Renal pelvis (tissue), 4 donors: ENCODE data around the gene POLG2. TPM values are rescaled to one million over a fixed set of nuclear protein-coding genes. Genes with fewer than 3 reads are reported as not detected.
A peak's percentile ranks its signal among the peaks of the same experiment; 100 is the strongest.
"Not testable (repeated sequence)": the region's sequence is repeated elsewhere in the genome, so short reads cannot be mapped to it uniquely, and the experiment has no call there.

ENCODE experiments used
- DNase-seq: peaks from one replicate; pipeline ENCODE4 v3.0.0-alpha.2; 2013
- polyA plus RNA-seq, 3 donors: library from polyadenylated mRNA; unstranded; fragments of 120-200 nt; gene quantifications; one replicate each; pipeline ENCODE4 v1.2.1, GENCODE V29; 2013; ENCODE audit not compliant: insufficient read length in 3 of 3

The POLG2 gene
- polyA plus RNA-seq, 3 donors = 22.9 to 46.5 (median 43.3) TPM

DNA sequence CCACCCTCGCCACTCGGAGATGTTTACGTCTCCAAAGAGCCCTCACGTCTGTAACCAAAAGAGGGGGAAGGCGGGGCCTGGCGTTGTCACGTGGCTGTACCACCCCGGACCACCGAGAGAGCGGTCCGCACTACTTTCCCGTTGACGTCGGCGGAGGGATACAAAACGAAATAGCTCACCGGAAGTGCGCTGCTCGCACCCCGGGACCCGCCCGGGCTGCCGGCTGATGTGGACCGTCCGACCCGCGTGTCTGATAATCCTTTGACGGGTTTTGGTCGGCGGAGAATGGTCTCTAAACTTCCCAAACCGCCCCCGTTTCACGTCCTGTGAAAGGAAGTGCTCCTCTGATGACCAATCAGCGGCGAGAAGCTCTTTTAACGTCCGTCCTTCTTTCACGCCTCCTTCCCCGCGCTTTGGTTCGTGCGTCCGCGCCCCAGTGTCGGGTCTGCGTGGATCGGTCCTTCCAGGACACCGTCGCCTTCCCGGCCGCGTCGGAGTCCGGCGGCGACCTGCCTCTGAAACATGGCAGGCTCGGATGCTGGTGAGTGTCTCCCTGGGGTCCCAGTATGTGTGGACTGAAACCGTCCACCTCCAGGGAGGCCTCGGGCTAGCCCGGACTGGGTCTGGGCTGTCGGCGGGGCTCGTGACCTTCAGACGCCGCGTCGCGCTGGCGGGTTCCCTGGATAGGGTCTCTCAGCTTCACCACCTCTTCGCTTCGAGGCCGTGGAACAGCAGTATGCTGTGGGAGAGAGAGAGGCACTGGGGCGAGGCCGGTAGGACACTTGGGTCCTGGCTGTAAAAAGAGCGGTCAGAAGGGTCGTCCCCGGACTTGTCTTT, 9.9 kb upstream of the POLG2 start, which contains the start of gene CEP95:
Gene CEP95, plus strand, starts transcription at position 402 of the 837 bp plus-strand sequence. Its CDS starts 121 bp downstream, at position 523.
- DNase-seq = peak; percentile 97

DNA sequence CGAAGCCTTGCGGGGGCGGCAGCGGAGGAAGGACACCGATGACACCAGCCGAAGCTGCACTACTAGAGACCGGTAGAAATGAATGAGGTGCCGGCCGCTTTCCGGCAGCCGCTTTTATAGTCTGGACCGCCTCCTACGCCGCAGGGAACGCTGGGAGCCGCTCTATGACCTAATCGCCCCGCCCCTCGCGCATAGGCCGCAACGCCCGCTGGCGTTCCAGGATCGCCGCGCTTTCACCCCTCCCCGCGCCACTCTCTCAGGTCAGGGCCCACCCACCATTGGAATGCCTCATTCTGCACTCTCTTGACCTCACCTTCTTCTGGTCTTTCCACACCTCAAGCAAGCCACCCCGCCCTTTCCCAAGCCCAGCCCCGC, 9.3 kb upstream of the POLG2 start, which contains the start of gene DDX5:
Gene DDX5, minus strand, starts transcription at position 89 of the 375 bp plus-strand sequence. CDS start 170 bp downstream, outside the sequence.
- peak; percentile 96 for DNase-seq

DNA sequence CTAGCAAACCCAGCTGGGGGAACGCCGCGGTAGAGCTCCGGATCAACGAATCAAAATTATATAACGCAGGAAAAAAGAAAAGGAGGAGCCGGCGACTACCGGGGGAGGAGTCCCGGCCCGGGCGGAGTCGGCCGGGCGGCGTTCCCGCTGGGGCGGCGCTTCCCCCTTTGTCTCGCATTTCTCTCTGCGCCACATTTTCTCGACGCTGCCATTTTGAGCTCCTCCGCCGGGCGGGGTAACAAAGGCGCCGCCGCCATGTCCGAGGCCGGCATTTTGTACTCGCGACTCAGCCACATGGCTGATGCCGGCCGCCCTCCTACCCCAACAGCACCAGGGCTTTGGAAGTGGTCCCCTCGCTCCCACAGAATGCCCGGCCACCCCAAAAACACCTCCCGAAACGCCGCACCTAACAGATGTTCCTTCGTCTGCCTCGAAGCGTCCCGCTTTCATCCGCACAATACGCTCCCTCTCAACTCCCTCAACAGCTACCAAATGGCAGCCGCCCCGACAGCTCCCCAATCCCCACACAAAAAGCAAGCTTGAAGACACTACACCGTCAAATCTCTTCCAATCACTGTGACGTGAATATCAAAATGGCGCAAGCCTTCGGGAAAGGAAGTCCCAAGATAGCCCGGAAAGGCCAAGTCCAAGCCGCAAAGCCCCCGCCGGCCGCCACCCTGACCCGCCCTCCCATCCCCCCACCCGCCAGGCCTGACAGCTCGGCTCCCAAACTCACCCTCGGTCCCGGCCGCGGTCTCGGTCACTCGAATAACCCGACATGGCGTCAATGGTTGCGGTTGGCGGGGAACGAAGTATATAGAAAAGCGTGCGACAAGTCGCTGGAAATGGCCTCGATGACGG, 8.7 kb upstream of the POLG2 start:
- peak; percentile 94 for DNase-seq

DNA sequence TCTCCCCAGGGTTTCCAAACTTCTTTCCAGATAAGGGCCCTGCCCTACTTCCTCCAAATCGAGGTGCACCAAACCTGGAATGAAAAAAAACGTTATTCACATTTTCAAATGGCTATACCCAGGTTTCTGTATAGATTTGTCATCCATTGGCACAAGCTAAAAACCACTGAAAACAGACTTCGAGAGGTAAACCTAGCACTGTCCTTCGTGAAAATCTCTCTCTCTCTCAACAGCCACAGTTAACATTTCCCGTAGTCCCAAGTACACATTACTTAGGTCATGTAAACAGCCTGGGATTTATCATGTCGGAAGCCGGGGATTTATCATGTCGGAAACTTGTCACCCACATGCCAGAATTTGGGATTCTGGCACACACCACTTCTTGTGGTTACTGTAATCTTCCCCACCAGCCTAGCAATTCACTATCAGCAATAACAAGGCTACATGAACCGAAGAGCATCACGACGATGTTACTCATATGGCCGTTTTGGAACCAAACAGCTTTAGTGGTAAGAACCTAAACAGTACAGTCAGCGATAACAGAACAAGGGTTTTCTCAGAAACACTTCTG, 8.0 kb upstream of the POLG2 start:
- peak; percentile 42 for DNase-seq

DNA sequence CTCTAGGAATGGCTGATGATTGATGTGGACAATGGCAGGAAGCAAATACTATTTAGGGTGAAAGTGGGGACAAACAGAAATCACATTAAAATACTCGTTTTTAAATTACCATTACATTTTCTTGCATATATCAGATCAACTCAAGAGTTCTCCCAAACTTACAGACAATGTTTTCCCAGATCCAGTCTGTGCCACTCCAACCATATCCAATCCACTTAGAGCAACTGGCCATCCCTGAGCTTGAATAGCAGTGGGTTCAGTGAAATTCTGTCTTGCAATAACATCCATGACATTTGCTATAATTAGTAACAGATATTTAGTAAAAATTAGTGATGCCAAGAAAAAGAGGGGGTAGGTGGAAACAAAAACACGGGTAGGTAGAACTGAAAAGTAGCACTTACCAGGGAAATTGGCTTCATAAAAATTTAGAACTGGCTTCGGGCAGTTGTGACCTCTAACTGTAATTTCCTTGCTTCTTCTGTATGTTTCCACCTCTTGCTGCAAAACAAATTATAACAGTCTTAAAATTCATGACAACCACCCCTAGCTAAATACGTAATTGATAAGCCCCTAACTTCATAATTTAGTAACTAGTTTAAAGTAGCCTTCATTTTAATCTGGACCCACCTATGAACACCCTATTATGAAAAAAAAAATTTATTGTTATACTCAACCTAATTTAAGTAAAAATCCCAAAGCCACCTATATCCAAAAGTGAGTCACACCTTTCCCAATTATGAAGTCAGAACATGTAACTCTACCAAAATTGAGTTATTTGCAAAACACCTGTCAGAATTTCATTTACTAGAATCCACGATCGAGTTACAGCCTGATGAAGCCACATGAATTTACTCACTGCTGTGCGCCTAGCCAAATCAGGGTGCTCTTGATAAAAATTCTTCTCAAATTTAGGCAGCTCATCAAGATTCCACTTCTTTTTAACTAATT, 7.2 kb upstream of the POLG2 start:
- DNase-seq = no peak

DNA sequence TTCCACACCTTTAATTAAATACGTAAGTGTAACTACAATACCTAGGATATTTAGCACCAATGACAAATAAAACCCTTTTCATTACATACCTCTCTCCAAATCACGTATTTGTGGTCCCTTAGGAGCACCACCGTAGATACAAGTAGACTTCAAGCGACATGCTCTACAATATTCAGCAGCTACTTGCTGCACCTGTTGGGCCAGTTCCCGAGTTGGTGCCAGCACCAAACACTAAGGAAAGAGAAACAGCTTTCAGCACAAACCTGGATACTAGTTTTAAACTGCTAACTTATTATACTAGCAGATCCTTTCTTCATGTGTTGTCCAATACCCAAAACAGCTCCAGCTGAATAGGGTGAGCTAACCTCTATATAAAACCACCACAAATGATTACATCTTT, 6.5 kb upstream of the POLG2 start:
- no peak for DNase-seq

DNA sequence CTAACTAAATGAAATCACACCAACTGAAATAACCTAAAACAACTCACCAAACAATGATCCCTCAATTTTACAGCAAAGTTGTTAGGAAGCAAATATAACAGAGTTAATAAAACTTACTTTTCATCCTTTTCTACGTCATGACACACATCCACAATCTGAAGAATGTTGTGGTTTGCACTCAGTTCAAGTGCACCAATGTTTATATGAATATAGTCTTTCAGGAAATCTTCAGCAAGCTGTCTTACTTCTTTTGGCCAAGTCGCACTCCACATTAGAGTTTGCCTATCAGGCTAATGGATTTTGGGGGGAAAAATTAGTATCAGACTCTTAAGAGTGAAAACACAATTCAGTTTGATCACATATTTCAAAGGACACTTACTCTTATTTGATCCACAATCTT, 6.0 kb upstream of the POLG2 start:
- no peak for DNase-seq

DNA sequence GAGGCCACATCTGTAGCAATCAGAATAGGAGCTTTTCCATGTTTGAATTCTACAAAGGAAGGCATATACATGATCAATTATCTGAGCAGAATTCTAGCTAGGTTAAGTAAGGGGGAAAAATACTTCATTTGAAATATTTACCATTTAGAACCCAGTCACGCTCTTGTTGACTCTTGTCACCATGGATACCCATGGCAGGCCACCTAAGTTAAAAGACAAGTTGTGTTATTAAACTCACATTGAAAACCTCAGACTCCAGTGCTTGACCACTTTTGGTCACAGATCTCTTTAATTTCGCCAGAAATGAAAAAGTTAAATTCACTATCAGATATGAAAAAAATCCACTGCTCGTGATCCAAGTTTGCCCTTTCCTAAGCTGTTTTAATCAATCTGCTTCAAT, 5.2 kb upstream of the POLG2 start:
- DNase-seq = no peak

DNA sequence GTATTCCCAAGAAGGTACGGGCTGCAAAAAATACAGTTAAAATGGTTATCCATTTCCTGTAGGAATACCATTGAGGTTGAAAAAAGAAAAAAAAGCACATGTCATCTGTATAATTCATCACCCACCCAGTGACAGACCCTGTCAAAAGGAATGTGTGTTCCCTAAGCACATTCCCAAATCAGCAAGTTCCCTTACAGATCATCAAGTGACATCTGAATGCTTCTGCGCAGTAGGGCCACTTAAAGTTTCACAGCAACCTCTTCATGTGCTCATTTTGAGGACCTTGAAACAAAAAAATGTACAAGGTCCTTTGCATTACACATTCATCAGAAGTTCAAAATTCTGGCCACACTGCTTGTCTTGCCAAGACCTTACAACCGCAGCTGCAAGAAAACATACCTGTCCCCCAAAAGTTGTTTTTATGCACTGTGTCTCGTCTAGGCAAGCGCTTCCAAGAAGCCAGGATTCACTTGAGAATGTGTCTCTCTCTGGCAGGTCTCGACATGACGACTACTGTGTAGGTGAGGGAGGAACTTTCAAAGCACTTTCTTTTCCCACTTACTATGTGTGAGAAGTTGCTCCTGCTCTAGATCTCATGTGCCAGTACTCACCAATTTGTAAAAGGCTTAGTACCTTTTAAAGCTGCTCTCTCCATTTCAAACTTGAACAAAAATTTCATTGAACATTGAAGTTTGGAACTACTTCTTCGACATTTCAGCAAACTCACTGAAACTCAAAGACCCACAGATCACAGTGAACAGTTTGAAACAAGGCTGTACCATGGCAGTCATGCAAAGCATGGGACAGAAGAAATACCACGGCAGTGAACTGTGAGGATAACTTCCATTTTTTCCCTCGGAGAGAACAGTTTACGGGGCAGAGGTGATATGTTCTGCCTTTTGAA, 4.3 kb upstream of the POLG2 start:
- no peak for DNase-seq

DNA sequence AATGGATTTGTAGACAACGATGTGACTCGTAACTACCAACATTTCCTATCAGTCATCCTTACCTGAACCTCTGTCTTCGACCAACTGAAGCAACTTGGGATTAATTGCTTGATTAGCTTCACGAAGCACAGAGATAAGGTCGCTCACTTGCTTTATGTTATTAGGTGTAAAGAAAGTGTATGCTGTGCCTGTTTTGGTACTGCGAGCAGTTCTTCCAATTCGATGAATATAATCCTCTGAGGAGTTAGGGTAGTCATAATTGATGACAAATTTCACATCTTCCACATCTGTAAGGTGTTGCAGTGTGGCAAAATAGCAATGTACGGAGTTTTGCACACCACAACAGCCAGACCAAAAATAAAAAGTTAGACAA, 3.6 kb upstream of the POLG2 start:
- no peak for DNase-seq

DNA sequence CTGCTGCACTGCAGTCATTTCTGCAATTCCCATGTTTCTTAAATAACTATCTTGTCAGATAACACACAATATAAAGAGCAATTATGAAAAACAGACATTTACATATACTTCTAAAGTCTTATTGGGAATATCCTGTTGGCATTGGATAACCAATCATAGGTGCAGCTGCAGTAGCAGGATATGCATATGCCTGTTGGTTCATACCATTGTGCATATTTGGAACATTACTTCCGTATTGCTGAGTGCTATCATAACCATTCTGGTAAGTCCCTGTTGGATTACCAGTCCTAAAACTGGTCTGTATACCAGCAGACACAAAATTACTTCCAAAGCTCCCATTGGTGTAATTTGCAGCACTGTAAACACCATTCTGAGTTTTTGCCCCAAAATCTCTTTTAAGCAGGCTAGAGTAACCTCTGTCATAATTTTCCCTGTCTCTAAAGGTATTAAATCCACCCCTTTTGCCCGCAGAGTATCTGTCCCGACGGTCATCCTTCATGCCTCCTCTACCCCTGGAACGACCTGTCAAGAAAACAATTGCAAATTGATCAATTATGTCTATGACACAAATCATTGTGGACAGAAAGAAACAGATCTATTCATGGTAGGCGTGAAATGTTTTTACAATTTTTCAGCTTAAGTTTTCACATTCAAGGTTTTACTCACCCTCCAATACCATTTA, 3.1 kb upstream of the POLG2 start:
- DNase-seq = no peak

DNA sequence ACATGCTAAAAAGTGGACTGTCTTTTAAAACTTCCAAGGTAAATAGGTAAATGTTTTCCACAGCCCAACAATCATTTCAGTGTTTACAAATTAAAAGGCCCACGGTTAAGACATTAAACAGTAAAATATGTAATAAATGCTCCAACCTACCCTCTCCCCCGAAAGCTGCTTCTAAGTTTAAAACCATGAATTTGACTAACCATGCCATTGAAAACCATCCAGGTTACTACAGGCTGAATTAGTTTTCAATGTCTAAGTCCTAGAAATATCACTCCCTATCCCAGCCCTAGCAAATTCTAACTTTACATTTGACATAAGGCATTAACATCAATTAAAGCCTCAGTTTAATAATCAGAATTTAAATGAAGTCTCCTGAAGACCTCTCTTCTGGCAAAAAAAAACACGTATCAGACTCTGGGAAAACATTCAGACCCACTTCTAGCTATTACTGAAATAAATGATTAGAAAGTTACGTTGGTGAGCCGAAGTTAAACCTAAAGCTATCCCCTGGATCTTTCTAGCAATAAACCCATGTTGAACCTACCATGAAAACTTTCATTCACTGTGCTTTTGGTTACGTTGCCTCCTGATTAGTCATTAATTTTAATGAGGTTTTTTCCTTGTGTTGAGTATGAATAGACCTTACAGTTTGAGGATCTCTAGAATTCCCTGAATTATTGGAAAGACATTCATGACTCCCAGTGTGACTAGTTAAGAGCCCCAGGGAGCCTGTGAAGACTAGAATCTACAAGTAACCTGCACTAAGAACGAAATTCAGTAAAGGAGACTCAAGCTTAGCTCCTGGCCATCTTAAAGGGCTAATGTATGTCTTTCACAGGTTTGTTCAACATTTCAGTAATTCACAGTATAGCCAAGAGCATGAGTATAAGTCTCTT, 1.7 kb upstream of the POLG2 start:
- no peak for DNase-seq

DNA sequence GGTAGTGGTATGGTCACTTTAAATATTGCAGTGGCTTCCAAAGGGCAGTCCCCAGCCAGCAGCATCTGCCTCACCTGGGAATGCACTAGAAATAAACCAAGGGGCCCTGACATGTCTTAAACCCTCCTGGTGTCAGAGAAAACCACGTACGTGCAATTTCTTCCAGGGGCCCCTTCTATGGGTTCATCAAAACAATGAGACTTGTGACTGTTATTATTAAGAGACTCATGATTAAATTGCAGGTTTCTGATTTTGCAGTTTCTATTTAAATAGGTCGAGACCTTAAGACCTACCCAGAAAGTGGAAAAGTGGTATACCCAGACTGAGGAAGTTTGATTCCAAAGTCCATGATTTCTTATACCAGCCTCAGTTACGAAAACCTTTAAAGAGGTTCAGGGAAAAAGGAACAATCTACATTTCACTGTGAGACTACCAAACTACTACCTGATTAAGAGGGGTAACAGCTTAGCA, 746 bp upstream of the POLG2 start:
- no peak for DNase-seq

DNA sequence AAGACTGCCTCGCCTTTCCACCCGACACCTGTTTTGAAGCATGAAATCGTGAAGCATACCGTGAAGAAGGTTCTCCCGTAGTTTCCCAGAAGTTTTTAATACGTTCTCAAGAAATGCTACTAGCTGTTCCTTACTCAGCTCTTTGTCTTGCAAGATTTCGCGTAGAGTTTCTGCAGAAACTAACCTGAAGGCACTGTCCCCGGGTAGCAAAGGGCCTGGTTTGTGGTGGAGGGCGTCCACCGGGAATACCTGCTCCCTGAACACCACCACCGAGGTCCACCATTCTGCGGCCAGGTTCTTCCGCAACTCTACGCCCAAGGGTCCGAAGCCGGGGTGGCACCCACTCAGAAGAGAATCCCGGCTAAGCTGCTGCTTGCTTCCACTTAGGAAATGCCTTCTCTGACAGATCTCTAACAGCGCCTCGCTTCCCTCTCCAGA, 487 bp downstream of the POLG2 start:
- DNase-seq = no peak

DNA sequence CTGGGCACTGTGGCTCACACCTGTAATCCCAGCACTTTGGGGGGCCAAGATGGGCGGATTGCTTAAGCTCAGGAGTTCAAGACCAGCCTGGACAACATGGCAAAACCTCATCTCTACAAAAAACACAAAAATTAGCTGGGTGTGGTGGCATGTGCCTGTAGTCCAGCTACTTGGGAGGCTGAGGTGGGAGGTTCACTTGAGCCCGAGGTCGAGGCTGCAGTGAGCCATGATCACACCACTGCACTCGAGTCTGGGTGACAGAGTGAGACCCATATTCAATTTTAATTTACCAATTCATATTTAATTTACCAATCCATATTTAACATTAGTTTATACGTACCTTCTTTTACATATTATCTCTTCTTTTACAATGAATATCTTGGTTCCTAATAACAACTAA, 1.6 kb downstream of the POLG2 start:
- DNase-seq = not testable (repeated sequence)

DNA sequence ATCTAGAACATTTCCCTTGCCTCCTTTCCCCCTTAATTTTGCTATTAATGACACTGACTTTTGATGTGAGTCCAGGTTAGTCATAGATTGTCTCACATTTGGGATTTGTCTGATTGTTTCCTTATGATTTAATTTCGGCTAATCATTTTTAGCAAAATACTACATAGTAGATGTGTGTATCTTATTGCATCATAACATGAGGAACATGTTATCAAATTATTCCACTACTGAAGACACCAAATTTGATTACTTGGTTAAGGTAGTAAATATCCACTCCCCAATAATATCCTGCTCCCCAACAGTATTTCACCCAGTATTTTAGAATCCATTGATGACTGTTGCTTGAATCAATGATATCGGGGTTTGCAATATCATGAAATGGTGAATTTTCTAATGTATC, 2.7 kb downstream of the POLG2 start:
- no peak for DNase-seq

DNA sequence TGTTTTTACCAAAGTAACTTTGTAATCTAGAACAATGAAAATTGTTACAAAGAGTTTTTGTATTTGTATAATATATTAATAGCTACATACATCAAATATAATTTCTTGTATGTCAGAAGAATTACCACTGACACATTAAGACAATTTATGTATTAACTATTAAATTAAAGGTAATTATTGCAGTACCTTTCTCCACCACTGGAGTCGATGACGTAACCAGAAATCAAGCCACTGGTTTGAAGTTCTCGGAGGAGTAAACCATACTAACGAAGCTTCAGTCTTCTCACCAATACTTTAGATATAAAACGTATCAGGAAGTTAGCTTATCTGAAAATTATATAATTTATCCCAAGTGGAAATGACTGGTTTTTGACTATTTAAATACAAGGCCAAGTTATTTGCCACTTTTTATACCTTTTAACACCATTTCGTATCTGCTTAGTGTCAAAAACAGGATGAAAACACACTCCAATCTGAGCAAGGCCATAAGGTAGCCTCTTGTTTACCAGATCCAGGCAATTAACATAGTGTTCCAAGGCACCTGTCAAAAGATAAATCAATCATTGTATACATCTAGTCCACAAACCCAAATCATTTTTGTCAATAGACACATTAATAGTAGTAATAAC, 4.3 kb downstream of the POLG2 start:
- no peak for DNase-seq

DNA sequence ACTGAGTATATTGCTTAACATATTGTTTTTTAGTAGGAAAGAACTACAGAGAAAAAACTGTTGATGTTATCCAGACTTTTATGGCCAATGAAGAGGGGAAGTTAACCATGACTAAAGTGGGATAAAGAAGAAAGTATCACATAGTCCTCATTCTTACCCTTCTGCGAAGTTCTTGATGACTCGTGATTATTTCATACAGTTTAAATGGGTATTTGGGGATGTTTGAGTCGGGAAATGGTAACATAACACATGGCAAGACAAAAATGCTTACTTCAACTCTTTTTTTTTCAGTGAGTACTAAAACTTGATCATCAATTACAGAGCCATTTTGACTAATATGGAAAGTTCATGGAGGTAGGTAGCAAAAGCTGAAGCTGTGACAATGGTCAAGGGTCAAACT, 4.9 kb downstream of the POLG2 start:
- DNase-seq = no peak
